NAMALWA (cell line): Measurements from ENCODE around the gene OR52I1.
A peak's percentile ranks its signal among the peaks of the same experiment; 100 is the strongest.

ENCODE experiments used
- DNase-seq: peaks from one replicate; pipeline ENCODE4 v3.0.0-alpha.2; 2015; ENCODE audit warnings: low spot score

Gene OR52I1

GRCh38 chr11:4611986-4612385 lies 18.1 kb downstream of the OR52I1 start:
- no peak for DNase-seq

DNA sequence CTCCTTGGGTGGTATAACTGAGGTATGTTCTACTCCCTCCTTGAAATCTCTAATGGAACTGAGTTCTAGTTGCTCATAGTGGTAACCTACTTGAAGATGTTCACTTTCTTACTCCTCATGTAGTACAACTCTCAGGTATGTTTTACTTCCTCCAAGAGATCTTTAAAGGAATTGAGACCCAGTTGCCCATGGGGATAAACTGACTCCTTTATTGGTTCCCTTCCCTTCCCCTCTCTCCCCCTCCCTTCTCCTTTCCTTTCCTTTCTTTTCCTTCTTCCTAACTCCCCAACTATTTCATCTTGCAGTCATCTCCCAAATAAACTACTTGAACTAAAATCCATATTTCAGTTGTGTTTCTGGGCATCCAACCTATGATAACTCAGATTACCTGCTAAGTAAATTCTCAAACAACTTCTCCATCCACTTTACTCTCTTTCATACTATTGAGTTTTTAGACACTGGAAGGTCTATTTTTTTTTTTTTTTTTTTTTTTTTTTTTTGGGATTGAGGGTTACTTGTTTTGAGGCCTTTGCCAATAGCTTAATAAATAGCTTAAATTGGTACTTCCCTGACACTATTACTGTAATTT lies 22.1 kb downstream of the OR52I1 start:
- DNase-seq, result no peak

GRCh38 chr11:4619514-4619913 lies 25.7 kb downstream of the OR52I1 start:
- no peak for DNase-seq

- DNase-seq, result peak; percentile 82
These were observed 32.6 kb downstream of the OR52I1 start for GRCh38 chr11:4626207-4627099.

GRCh38 chr11:4636136-4636535 lies 42.3 kb downstream of the OR52I1 start:
- DNase-seq, result no peak

- peak; percentile 73 for DNase-seq
These were observed 43.3 kb downstream of the OR52I1 start, which contains the start of gene OR51D1 for GRCh38 chr11:4636962-4637661. Gene OR51D1, plus strand, starts transcription at chr11:4637477. Its CDS starts 2,314 bp downstream, at chr11:4639791.

DNA sequence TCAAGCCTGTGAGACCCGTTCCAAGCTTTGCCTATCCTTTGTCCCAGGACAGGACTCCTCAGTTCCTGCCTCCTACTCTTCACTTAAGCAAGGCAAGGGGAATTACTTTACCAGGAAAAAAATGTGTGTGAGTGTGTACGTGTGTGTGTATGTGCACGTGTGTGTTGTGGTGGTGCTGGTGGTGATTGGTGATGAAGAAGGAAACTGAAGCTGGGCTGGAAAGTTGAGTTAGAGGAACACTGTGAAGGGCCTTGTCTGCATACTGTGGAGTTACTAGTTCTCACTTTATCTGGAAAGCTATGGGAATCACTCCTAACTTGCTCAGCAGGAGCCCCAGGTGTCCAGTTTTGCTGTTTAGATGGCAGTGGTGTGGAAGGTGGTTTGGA lies 43.8 kb downstream of the OR52I1 start:
- DNase-seq, result no peak

DNA sequence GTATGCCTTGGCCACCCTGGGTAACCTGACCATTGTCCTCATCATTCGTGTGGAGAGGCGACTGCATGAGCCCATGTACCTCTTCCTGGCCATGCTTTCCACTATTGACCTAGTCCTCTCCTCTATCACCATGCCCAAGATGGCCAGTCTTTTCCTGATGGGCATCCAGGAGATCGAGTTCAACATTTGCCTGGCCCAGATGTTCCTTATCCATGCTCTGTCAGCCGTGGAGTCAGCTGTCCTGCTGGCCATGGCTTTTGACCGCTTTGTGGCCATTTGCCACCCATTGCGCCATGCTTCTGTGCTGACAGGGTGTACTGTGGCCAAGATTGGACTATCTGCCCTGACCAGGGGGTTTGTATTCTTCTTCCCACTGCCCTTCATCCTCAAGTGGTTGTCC lies 46.1 kb downstream of the OR52I1 start:
- DNase-seq, result no peak

DNA sequence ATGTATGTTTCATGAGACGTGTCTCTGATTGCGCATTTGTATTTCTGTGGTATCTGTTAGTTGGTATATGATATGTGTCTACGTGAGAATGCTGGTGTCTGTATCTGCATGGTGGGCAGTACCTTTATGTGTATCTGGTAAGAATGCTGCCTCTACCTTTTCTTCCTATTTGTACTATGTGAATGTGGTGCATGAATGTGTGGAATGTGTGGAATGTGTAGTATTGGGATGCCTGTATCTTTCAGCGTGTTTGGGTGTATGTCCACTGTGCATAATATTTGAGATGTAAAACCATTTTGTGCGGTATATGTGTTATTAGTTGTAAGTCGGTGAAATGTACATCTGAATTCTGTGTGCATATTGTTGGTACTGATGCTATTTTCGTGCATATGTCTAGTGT lies 47.7 kb downstream of the OR52I1 start:
- no peak for DNase-seq

DNA sequence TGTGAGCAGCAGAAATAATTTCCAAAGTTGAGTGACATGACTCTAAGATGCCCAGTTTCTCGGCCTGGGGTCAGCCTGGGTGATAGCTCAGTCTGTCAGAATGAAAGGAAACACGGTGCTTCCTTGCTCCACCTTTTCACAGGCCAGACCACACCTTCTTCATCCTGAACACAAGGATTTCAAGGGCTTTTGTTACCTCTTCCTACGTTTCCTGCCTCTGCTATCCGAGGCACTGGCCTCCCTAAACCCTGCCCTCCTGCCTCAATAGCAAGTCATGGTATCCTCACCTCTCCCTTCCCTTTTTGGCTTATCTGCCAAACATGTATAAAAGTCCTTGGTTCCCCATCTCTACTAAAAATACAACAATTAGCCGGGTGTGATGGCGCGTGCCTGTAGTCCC lies 48.2 kb downstream of the OR52I1 start:
- no peak for DNase-seq

- DNase-seq, result no peak
These were observed 49.2 kb downstream of the OR52I1 start for GRCh38 chr11:4643076-4643475.

DNA sequence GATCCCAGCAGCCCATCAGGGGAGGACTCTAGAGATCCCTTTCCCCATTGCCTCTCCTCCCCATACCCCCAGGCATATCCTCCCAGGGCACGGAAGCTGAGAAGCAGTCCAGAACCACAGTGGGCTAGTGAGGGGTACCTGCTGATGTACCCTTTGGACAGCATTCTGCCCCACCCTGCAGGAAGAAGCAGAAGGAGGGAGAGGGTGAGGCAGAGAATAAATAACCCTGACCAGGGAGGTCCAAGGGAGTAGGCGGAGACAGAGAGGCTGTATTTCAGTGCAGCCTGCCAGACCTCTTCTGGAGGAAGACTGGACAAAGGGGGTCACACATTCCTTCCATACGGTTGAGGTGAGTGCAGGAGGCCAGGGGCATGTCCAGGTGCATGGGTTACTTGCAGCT lies 49.8 kb downstream of the OR52I1 start, which contains the start of gene OR51E1:
Gene OR51E1, plus strand, starts transcription at position 301 of the 400 bp plus-strand sequence. CDS start 8,545 bp downstream, outside the sequence.
- no peak for DNase-seq

GRCh38 chr11:4644233-4644632 lies 50.4 kb downstream of the OR52I1 start:
- DNase-seq, result no peak
